ENCODE results near the gene MNT.

Gene MNT

DNA sequence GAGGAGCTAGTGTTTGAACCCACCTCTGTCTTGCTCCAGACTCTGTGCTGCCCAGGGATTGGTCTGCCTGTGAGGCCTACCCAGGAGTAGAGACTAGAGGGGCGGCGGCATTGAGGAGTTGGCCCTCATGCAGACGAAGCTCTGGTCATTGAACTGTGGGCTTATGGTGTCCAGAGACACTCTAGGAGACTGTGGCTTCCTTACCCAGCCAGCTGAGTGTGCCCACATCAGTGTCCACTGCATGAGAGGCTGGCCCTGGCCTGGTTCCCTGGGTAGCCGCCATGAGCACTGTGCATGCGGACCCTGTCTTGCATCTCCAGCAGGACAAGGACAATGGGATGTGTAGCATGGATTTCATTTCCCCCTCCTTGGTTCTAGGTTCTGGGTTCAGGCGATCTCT lies 49.6 kb downstream of the MNT start:
- in situ Hi-C loops (cut with MboI; ENCODE audit: low pct_unique_long_range_greater_than_20kb, low sequenced_read_pairs, unreplicated experiment): no loop called here
- TF ChIP-seq, protein P1, sequence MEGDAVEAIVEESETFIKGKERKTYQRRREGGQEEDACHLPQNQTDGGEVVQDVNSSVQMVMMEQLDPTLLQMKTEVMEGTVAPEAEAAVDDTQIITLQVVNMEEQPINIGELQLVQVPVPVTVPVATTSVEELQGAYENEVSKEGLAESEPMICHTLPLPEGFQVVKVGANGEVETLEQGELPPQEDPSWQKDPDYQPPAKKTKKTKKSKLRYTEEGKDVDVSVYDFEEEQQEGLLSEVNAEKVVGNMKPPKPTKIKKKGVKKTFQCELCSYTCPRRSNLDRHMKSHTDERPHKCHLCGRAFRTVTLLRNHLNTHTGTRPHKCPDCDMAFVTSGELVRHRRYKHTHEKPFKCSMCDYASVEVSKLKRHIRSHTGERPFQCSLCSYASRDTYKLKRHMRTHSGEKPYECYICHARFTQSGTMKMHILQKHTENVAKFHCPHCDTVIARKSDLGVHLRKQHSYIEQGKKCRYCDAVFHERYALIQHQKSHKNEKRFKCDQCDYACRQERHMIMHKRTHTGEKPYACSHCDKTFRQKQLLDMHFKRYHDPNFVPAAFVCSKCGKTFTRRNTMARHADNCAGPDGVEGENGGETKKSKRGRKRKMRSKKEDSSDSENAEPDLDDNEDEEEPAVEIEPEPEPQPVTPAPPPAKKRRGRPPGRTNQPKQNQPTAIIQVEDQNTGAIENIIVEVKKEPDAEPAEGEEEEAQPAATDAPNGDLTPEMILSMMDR (IDR thresholded peaks at IDR 0.05; ENCODE audit: extremely low read depth, insufficient read depth, missing control alignments): no peak
- no peak for DNase-seq (ENCODE audit: low spot score)

DNA sequence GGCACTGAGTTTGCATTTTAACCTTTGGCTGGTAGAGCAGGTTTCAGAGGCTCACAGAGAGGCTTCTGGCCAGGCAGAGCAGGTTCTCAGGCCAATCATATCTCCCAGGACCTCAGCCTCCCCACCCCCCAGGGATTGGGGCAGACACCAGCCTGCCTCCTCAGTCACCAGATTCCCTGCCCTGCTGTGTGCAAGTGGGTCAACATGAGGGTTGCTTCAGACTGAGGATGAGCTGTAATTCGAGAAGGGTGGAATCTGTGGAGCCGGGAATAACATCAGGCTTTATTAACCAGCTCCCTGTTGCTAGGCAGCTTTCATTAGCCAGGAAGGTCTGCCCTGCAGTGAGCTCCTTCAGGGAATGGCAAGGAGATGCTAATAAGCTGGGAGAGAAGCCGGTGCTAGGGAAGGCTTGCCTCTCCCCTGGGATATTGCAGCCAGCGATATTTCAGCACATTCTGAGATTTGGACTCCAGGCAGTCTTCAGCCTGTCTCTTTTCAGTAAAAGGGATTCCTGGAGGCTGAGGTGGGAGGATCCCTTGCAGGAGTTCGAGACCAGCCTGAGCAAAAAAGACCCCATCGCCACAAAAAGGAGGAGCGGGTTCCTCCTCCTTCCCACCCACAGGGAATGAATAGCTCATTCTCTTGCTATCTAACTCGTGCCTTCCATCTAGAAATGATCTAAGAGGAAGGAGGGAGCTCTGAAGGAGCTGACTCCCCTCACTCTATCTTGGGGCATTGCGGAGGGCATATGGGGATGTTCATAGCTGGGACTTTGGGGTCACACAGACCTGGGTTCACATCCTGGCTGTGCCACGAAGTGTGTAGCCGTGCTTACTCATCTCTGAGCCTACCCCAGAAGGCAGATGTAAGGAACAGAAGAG lies 52.8 kb downstream of the MNT start:
- DNase-seq (ENCODE audit: low spot score): no peak
- TF ChIP-seq, protein P1 (IDR thresholded peaks at IDR 0.05; ENCODE audit: extremely low read depth, insufficient read depth, missing control alignments): no peak
- in situ Hi-C loops (cut with MboI; ENCODE audit: low pct_unique_long_range_greater_than_20kb, low sequenced_read_pairs, unreplicated experiment): no loop called here

DNA sequence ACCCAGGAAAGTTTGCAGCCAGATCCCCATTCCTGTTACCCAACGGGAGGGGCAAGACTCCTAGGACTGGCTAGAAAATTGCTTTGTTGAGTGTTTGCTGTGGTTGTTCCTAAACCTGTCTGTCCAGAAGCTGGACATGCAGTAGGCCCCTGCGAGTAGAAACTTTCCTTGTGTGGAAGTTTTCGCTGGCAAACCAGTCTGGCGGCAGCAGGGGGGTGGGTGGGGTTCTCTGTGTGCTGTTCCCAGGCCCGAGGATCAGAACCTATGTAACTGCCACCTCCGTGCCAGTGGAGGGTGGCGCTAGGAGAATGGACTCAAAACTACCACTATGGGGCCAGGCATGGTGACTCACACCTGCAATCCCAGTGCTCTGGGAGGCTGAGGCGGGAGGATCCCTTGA lies 54.4 kb downstream of the MNT start:
- in situ Hi-C loops (cut with MboI; ENCODE audit: low pct_unique_long_range_greater_than_20kb, low sequenced_read_pairs, unreplicated experiment): no loop called here
- TF ChIP-seq, protein P1 (IDR thresholded peaks at IDR 0.05; ENCODE audit: extremely low read depth, insufficient read depth, missing control alignments): no peak
- no peak for DNase-seq (ENCODE audit: low spot score)

DNA sequence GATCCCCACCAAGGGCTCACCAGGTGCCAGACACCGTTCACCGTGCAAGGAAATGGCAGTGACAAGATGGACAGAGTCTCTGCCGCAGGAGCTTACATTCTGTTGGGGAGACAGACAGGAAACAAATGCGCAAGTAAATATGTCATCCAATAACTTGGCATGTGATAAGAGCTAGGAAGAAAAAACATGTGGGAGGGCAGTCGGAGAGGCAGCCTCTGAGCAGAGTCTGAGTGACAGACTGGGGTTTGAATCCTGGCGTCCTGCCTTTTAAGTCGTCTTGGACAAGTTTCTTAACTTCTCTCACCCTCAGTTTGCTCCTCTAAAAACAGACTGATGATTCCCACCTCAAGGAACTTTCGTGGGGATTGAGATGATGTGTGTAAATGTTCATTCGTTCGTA lies 56.3 kb downstream of the MNT start:
- DNase-seq (ENCODE audit: low spot score): no peak
- TF ChIP-seq, protein P1 (IDR thresholded peaks at IDR 0.05; ENCODE audit: extremely low read depth, insufficient read depth, missing control alignments): no peak
- in situ Hi-C loops (cut with MboI; ENCODE audit: low pct_unique_long_range_greater_than_20kb, low sequenced_read_pairs, unreplicated experiment): no loop called here

DNA sequence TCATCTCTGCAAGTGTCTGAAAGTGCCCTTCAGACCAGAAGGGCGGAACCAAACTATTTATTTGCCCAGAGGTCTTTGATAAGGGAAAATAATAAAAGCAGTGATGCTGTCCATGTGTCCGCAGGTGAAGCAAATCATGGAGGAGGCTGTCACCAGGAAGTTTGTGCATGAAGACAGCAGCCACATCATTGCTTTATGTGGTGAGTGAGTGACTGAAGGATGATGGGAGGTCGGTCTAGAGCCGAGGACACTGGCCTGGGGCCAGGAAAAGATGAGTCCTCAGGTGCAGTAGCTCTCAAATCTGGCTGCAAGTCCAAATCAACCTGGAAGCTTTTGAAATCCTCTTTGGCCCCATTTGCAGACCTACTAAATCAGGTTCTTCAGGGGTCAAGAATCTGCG lies 57.4 kb downstream of the MNT start:
- in situ Hi-C loops (cut with MboI; ENCODE audit: low pct_unique_long_range_greater_than_20kb, low sequenced_read_pairs, unreplicated experiment): no loop called here
- TF ChIP-seq, protein P1 (IDR thresholded peaks at IDR 0.05; ENCODE audit: extremely low read depth, insufficient read depth, missing control alignments): no peak
- DNase-seq (ENCODE audit: low spot score): no peak

DNA sequence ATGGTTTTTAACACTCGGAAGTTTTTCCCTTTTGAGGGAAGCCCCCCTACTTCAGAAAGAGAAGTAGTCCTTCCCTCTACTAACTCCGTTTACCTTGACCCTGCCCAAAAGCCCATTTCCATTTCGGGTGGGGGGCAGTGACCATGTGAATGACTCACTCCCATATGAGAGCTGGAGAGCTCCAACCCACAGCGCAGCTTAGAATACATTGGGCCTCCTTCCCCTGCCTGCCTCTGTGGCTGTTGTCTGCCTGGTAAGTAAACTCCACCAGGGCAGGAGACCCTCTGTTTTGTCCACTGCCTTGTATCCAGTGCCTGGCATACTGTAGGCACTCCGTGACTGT lies 62.6 kb downstream of the MNT start:
- TF ChIP-seq, protein P1 (IDR thresholded peaks at IDR 0.05; ENCODE audit: extremely low read depth, insufficient read depth, missing control alignments): no peak
- DNase-seq (ENCODE audit: low spot score): no peak
- in situ Hi-C loops (cut with MboI; ENCODE audit: low pct_unique_long_range_greater_than_20kb, low sequenced_read_pairs, unreplicated experiment): no loop called here

Measured in GM13977 (cell line).